HG02885 (cell line): ENCODE data around the gene MYOD1.

Source experiments
- ATAC-seq: cut with Tn5 transposase; IDR thresholded peaks from one replicate; pipeline ENCODE4 v1.9.1; 2021; ENCODE audit warnings: mild to moderate bottlenecking; ENCODE audit not compliant: unreplicated experiment, poor library complexity

The MYOD1 gene

DNA sequence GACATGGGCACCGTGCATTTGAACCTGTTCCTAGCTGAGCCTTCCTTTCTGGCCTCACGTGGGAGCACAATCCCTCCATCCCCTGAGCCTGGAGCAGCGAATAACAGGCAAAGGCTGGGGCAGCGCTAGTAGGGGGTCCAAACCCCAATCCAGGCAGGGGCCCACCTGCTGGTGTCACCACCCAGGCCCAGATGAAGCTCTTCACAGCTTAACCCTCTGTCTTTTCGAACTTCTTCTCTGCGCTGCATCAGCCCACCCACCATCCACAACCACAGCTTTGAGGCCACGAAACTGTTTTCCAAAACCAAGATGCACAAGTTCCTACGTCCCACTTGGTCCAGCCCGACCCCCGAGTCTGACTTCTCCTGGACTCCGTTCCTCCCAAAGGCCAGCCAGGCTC, 26.7 kb downstream of the MYOD1 start:
- no peak for ATAC-seq

DNA sequence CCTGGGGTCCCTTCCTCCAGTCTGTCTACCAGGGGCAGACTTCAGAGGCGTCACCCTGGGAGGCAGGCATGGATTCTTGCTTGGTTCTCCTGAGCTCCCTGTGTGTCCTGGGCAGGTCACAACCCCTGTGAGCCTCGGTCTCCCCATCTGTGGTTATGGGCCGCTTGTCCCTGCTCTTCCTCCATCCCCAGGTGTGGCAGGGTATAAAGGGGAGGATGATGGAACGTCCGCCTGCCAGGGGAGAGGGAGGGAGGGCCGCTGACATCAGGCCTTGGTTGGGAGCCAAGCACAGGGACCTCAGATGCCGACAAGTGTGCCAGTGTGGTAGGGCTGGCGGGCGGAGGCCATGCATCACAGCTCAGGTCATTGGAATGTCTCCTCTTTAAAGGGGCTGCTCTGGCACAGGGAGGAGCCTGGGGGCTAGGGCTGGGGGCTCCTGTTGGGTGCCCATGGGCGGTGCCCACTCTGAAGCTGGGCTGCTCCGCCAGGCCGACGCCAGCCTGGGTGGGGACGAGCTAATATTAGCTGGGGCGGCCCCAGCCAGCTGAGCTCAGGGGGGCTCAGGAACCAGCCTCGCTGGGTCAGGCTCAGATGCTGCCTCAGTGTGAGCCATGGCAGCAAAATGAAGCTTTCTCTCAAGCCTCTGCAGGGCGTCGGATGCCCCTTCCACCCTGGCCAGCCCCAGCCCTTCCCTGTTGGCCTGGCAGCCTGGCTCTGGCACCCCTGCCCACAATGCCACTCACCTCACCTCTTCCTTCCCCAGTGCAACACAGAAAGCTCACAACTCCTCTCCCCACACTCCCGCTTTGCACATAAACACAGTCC, 28.0 kb downstream of the MYOD1 start:
- no peak for ATAC-seq

DNA sequence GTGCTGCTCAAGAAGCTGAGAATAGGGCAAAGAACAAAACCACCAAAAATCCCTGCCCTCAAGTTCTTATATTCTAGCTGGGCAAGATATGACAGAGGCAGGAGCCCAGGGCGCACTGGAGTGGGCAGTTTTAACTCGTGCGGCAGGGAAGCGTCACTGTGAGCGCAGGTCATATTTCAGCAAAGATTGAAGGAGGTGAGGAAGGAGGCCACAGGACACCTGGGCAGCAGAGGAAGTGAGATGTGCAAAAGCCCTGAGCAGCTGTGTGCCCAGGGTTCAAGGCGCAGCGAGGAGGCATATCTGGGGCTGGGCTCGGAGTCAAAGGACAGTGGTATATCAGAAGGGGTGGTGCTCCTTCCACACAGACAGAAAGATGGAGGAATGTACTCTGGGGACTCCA, 28.7 kb downstream of the MYOD1 start:
- ATAC-seq: no peak

GRCh38 chr11:17748761-17749721, 29.7 kb downstream of the MYOD1 start:
- no peak for ATAC-seq

- no peak for ATAC-seq
Measured at GRCh38 chr11:17750013-17750800, 30.8 kb downstream of the MYOD1 start.

- ATAC-seq: no peak
Measured at GRCh38 chr11:17750801-17751165, 31.4 kb downstream of the MYOD1 start.

DNA sequence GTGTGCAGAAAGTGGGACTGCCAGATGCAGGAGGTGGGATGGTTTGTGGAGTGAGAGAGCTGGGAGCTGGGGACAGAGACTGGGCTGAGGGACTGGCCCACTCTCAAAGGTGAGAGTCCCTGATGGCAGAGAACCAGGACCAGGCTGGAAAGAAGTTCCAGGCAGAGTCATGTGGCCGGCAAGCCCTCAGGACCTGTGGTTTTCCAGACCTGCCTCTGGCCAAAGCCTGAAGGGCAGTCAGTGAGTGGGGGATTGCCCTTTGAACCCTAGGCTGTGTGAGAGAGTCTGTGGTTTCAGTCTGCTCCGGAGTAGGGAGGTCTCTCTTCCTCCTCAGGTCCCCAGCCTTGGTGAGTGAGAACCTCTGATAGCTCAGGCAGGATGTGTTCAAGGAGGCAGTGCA, 32.2 kb downstream of the MYOD1 start:
- no peak for ATAC-seq

DNA sequence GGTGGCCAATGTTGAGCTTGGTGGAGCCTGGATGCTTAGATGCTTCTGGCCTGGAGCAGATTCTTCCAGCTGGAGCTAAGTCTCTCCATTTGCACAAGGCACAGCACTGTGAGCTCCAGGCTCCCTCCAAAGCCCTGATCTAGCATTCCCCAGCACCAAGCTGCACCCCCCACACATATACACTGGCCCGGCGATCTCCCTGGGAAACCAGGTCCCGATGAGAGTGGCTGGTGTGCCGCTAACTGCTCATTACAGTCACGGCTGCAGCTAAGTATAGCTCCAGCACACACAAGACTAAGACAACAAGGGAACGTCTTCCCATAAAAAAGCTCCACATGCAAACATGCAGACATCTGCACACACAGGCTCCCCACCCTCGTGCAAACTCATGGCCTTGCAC, 32.8 kb downstream of the MYOD1 start:
- no peak for ATAC-seq

DNA sequence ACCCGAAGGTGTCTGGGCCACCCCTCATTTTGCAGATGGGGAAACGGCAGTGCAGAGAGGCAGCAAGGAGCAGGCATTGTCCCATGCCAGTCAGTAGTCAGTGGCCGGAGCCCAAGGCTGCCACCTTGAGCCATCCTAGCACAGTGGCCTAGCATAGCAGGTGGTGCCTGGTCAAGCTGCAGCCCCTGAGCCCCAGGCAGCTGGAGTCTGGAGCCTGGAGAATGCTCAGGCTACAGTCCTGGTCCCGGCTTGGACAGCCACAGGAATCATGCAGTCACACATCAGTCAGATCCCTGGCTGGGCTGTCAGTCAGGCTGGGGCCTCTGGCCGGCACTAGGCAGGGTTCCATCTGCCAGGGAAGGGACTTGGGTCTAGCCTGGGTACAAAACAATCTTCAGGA, 33.8 kb downstream of the MYOD1 start:
- ATAC-seq: no peak

DNA sequence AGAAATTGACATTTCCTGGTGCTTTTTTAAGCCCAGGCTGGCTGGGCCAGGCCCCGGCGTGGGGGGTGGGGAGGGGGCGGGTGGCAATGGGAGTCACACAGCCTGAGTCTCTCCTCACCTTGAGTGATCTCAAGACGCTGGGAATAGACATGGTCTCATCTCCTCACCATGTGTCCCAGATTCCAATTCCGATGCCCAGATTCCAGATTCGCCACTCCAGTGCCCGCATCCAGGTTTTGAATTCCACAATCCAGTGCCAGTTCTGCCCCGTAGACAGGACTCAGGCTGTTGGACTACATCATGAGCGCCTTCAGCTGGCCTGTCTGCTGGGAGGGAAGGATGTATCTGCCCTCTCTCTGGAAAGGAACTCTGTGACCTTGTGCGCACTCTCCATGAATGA, 34.3 kb downstream of the MYOD1 start:
- no peak for ATAC-seq

DNA sequence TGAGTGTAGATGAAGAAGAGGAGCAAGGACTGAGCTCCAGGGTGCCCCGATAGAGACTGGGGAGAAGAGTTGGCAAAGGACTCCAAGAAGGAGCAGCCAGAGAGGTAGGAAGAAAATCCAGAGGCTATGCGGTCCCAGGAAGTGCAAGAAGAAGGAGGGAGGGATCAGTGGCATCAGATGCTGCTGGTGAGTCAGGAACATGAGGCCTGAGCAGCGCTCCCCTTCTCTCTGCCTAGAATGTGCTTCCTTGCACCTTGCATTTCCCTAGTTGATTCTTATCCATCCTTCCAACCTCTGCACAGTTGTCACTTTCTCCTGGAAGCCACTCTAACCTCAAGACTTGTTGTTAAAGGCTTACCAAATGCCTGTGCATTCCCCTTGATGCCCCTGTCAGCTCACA, 36.5 kb downstream of the MYOD1 start:
- ATAC-seq: no peak

DNA sequence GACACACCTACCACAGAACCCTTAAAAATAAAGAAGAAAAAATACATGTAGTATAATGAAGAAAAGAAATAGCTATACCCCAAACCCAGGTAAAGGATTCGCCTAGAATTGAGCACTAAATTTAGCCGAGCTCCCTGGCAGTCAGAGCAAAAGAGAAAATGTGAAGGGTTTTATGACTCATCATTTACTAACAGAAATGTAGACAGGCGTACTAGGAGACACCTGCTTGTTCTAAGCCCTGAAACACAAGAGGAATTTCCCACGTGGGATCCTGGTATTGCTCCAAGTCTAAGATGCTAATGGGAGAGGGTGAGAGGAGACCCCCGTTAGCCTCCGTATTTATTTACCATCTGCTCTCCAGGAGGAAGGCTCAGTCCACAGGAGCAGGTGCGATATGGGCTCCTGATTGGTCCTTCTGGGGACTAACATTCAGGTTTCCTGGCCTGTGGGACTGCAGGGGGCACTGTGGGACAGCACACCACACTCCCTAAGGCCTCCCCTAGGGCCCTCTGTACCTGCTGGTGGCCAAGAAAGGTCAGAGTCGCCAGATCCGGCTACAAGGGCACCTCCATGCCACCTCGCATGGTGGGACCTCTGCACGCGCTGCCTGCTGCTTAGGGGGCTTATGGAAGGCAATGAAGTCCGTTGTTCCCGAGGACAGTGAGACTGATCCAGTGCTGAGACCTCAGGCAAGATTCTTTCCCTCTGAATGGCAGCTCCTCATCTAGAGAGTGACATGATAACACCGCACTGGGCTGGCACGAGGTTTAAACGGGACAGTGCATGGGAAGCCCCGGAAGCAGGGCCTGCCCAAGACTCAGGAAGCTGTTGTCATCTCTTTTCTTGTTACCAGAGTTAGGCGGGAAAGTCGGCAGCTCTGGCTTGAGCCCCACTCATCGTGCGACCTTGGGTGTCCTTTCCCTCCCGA, 41.0 kb downstream of the MYOD1 start:
- ATAC-seq: peak; percentile 74

DNA sequence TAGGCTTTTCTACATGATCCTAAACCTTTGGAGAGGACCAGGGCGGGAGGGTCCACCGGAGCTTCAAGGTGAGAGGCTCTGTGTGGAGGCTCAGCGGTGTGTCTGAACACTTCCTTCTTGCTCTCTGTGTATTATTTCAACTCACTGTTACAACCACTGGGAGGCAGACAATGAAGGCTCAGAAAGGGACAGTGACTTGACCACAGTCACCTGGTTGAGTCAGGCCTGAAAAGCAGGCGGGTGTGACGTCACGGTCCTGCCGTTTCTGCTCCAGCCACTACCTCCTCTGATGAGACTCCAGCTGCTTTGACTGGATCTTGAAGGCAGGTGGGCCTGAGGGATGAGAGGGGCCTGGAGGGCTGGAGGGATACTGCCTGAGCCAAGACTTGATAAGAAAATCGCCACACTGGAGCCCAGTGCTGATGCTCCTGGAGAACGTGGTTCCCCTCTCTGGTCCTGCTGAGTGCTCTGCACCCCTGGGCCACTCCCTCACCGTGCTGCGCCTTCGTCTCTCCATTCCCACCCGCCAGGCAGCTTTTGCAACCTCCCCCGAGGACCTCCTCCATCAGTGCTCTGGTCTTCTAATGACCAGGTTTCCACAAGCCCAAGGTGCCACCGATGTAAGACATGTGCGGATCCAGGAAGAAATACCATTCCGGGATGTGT, 43.1 kb downstream of the MYOD1 start:
- ATAC-seq: peak; percentile 65

DNA sequence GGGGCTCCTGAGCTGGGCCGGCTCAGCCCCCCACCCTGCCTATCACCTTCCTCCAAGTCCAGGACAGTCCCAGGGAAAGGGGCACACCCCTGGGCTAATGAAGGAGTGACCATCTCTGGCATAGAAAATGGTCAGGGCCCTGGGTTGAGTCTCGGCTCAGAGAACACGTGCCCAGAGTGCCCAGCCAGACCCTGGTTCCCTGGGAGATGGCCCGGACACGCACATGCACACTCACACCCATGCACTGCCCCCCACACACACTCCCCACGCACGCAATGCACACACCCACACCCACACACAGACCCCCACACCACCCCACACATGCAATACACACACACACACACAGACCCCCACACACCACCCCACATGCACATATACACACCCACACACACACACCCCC, 43.9 kb downstream of the MYOD1 start:
- no peak for ATAC-seq

DNA sequence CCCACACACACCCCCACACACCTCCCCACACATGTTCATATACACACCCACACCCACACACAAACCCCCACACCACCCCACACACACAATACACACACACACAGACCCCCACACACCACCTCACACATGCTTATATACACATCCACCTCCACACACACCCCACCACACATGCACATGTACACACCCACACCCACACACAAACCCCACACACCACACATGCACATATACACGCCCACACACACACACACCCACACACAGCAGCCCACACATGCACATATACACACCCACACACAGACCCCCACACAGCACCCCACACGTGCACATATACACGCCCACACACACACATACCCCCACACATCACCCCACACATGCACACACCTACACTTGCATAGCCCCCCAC, 44.3 kb downstream of the MYOD1 start:
- no peak for ATAC-seq

DNA sequence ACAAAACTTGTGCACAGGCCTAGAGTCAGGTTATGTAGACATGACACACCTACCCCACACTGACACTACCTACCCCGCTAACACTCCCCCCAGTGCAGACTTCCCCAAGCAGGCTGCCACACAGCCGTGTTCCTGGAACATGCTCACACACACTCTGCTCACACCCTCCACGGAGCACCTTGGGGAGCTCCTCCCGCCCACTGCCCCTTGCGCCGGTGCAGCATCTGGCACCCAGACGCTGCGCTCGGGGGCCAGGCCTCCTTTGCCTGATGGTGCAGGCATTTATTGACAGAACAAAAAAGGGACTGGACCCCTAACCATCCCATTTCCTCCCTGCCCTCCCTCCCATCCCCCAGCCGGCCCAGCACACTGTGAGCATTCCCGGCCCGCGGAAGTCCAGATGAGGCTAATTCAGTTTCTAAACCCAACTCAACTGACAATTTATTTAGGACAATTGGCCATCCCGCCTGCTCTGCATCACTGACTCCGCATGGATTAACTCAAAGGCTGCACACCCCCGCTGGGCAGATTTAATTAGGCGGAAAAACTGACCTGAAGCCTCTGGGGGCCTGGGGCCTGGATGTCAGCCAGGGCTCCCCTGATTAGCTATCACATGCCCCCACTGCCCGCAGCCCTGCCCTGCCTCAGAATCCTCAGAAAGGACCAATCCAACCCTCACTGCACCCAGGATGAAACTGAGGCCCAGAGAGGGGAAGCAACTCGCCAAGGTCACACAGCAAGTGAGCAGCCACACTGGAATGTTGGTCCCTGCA, 45.3 kb downstream of the MYOD1 start:
- ATAC-seq: no peak

DNA sequence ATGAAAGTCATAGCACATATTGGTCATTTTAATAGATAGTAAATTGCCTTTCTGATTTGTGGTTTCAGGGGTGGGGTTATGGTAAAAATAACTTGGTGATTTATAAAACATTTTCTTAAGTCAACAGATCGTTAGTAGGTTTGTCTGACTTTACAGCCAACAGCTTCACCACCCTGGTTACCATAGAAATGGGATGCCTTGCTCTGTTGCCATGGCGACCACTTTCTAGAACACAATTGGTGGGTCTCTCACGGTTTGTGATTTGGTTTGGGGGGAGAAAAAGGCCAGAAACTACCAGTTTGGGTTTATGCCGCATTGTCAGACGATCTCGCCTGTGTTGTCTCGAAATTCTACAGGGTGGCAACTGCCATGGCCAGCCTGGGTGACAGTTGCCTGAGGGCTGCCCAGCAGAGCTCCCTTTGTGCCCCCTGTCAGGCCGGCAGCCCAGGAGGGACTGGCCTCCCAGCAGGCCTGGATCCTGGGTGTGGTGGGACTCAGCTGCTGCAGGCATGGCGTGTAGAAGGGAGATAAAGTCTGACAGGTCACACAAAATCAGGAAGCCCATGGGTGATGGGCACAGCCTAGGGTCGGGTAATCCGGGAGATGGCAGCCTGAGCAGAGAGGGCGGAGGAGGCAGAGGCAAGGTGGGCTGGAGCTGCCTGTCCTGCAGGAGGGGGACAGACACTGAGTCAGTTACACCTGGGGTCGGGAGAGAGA, 46.1 kb downstream of the MYOD1 start:
- ATAC-seq: no peak

- no peak for ATAC-seq
Measured at GRCh38 chr11:17766073-17766359, 46.6 kb downstream of the MYOD1 start.
